GM12873 (cell line): ENCODE data around the gene SORBS1.

Experiments
- TF ChIP-seq, protein P1 (sequence below): IDR thresholded peaks from 2 replicates; pipeline ENCODE4 v1.5.1; 2012; ENCODE audit warnings: low read depth, mild to moderate bottlenecking, moderate library complexity, low read length, control low read depth; ENCODE audit not compliant: insufficient read depth; ENCODE audit errors: missing control alignments

Gene SORBS1

DNA sequence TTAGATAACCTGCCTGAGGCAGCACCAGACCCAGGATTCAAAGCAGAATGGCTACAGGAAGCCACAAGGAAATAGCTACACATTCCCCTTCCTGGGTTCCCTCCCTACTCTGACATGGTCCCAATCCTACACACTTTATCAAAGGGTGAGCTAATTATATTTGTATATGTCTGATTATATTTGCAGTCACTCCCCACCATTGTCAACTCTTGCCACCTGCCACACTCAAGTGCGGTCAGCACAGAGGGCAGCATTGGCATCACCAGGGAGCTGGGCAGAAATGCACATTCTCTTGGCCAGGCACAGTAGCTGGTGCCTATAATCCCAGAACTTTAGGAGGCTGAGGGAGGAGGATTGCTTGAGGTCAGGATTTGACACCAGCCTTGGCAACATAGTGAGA lies 156.3 kb downstream of the SORBS1 start:
- TF ChIP-seq, protein P1, sequence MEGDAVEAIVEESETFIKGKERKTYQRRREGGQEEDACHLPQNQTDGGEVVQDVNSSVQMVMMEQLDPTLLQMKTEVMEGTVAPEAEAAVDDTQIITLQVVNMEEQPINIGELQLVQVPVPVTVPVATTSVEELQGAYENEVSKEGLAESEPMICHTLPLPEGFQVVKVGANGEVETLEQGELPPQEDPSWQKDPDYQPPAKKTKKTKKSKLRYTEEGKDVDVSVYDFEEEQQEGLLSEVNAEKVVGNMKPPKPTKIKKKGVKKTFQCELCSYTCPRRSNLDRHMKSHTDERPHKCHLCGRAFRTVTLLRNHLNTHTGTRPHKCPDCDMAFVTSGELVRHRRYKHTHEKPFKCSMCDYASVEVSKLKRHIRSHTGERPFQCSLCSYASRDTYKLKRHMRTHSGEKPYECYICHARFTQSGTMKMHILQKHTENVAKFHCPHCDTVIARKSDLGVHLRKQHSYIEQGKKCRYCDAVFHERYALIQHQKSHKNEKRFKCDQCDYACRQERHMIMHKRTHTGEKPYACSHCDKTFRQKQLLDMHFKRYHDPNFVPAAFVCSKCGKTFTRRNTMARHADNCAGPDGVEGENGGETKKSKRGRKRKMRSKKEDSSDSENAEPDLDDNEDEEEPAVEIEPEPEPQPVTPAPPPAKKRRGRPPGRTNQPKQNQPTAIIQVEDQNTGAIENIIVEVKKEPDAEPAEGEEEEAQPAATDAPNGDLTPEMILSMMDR: no peak

DNA sequence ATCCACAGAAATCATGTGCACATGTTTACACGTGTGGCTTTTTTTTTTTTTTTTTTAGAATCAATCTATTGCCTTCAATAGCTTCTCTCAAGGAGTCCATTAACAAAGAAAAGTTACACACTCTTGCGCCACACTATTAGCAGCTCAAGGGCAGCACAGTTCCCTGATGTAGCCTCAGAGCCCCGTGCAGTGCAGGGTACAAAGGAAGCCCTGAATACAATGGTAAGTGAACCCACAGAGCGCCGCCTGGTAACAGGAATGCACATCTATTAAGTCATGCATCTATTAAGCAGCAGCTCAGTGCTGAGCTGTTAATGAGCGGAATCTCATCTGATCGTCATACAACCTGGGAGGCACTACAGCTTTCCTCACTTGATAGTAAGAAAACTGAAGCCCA lies 156.7 kb downstream of the SORBS1 start:
- TF ChIP-seq, protein P1: no peak

DNA sequence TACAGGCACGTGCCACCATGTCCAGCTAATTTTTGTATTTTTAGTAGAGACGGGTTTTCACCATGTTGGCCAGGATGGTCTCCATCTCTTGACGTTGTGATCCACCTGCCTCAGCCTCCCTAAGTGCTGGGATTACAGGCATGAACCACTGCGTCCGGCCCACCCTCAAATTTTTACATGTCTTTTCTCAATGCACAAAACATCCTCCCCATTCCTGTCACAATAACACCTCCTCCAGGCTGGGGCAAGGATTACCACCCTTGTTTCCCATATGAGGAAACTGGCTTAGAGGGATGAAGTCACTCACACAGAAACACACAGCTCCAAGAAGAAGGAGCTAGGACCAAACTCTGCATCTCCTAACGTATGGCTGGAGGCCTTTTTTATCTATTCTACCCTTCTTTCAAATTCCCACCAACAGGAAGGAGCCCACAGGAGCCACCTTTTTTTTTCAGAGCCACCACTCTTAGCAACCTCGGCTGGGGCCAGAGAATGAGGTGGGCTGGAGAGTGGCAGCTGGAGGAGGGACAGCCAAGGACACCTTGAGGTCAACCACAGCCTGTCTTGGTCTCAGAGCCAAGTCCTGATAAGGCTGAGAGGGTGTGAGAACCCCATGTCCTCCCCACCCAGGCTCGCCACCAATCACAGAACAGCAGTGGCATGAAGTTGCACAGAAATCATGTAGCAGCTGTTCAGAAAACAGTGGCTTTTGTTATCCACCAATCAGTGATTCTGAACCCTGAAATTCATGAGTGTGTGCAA lies 157.3 kb downstream of the SORBS1 start:
- TF ChIP-seq, protein P1: no peak

DNA sequence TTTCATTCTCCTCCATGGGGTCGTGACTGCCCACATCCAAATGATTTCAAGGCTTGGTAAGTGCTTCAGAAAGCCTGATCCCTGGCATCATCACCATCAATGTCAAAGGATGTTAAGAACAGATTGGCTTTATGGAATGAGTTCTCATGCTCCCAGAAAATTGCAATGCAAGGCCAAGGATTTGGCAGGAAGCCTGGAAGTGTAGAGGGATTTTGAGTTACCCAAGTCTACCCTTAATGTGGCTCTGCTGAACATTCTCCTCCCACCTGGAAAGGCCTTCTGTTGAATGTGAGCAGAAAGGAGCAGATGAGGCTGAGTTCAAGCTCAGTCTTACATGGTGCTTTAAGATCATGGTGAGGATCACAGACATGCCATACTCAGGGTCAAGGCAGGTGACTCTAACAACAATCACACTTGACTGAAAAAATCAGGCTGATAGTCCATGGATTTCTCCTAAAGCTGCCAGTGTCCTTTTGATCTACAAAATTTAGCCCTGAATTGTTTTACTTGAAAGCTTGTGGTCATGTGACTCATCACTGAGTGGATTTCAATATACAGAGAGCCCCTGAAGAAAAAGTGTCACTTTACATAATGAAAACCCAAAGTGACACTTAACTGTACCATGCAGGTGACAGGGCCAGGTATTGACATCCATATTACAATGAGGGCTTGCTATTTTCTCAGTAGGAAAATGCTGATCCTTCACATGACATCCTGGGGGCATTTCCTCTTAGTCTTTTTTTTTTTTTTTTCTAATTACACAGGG lies 159.3 kb downstream of the SORBS1 start:
- TF ChIP-seq, protein P1: no peak

DNA sequence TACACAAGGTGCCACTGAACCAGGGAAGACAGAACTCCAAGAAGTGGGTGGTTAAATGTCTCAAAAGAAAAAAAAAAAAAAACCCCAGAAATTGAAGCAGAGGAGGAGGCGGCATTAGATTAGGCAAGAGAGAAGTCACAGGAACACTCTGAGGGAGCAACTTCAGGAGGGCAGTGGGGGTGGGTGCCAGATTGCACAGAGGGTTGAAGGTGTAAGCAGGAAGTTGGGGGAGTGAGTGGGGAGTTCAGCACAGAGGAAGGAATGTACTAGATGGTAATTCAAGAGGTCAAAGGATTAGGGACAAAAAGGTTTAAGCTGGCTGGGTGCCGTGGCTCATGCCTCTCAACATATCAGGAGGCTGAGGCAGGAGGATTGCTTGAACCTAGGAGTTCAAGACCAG lies 160.4 kb downstream of the SORBS1 start:
- TF ChIP-seq, protein P1: no peak

DNA sequence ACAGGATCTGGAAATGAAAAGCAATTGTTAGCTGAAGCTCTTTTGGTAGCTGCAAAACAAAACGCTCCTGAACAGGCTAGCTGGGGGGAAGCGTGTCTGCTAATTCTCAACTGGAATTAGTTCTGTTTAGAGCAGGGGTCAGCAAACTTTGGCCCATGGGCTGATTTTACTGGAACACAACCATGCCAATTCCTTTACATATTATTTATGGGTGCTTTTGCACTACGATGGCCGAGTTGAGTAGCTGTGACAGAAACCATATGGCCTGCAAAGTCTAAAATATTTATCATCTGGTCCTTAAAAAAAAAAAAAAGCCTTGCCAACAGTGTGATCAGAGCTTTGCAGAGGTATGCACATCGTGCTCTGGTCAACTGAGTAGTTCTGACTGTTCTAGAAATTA lies 162.0 kb downstream of the SORBS1 start:
- TF ChIP-seq, protein P1: no peak

DNA sequence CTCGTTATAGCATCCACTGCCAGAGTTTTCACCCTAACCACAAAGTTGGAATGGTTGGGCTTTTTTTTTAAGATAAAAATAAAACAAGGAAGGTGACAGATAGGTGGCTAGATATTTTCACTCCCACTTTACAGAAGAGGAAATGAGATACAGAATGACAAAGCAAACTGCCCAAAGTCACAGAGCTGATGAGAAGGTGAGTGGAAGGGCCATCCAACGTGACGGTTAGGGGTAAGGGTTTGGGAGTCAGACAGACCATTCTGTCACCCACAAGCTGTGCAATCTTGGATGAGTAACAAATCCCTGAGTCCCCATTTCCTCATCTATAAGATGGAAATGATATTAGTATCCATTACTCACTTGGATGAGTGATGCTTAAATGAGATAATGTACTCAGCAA lies 163.4 kb downstream of the SORBS1 start:
- TF ChIP-seq, protein P1: no peak
